GM19395 (cell line): ENCODE measurements around the gene RERE.

Experiments used
- ATAC-seq: cut with Tn5 transposase; IDR thresholded peaks from one replicate; pipeline ENCODE4 v1.9.1; 2021; ENCODE audit warnings: mild to moderate bottlenecking, moderate library complexity; ENCODE audit not compliant: unreplicated experiment

Gene RERE

GRCh38 chr1:8493916-8494540, 323.4 kb downstream of the RERE start:
- no peak for ATAC-seq

- no peak for ATAC-seq
Measured at GRCh38 chr1:8487249-8487648, 330.2 kb downstream of the RERE start.

- no peak for ATAC-seq
Measured at GRCh38 chr1:8486047-8486446, 331.4 kb downstream of the RERE start.

- no peak for ATAC-seq
Measured at GRCh38 chr1:8483586-8483985, 333.9 kb downstream of the RERE start.

- ATAC-seq: no peak
Measured at GRCh38 chr1:8482979-8483381, 334.5 kb downstream of the RERE start.

GRCh38 chr1:8481650-8482380, 335.6 kb downstream of the RERE start:
- ATAC-seq: no peak

GRCh38 chr1:8478566-8478965, 338.9 kb downstream of the RERE start:
- no peak for ATAC-seq

GRCh38 chr1:8477983-8478362, 339.5 kb downstream of the RERE start:
- no peak for ATAC-seq

- ATAC-seq: peak; percentile 74
Measured at GRCh38 chr1:8477166-8477982, 340.1 kb downstream of the RERE start.

GRCh38 chr1:8476006-8476405, 341.4 kb downstream of the RERE start:
- ATAC-seq: no peak

GRCh38 chr1:8474369-8474768, 343.1 kb downstream of the RERE start:
- ATAC-seq: no peak

- ATAC-seq: no peak
Measured at GRCh38 chr1:8473891-8474300, 343.5 kb downstream of the RERE start.

- no peak for ATAC-seq
Measured at GRCh38 chr1:8473121-8473875, 344.1 kb downstream of the RERE start.

- peak; percentile 59 for ATAC-seq
Measured at GRCh38 chr1:8472668-8473067, 344.8 kb downstream of the RERE start.

GRCh38 chr1:8471451-8471850, 346.0 kb downstream of the RERE start:
- ATAC-seq: no peak

GRCh38 chr1:8468751-8469150, 348.7 kb downstream of the RERE start:
- ATAC-seq: no peak

- ATAC-seq: no peak
Measured at GRCh38 chr1:8467308-8467707, 350.1 kb downstream of the RERE start.

- ATAC-seq: no peak
Measured at GRCh38 chr1:8465692-8466091, 351.7 kb downstream of the RERE start.

- ATAC-seq: no peak
Measured at GRCh38 chr1:8465013-8465412, 352.4 kb downstream of the RERE start.

- ATAC-seq: no peak
Measured at GRCh38 chr1:8464377-8464776, 353.1 kb downstream of the RERE start.
